ENCODE measurements around the gene SUSD4.

- TF ChIP-seq CTCF (IDR thresholded peaks at IDR 0.05): no peak
- no peak for TF ChIP-seq REST (IDR thresholded peaks at IDR 0.05; ENCODE audit: low read depth, low read length)
- TF ChIP-seq RAD21 (IDR thresholded peaks at IDR 0.05; ENCODE audit: low read length): no peak
- TF ChIP-seq EP300 (IDR thresholded peaks at IDR 0.05; ENCODE audit: borderline replicate concordance in 1 of 2, low read depth in 1 of 2, low read length in 1 of 2): no peak
- no peak for TF ChIP-seq IRF3 (IDR thresholded peaks at IDR 0.05; ENCODE audit: low read depth, low read length)
- no peak for TF ChIP-seq YY1 (IDR thresholded peaks at IDR 0.05; ENCODE audit: low read depth)
Observed at GRCh38 chr1:223289621-223290020, 74.4 kb downstream of the SUSD4 start.

Data from SK-N-SH (cell line).